GM10266 (cell line): ENCODE measurements around the gene IDH2.
"Not testable (repeated sequence)": the region's sequence is repeated elsewhere in the genome, so short reads cannot be mapped to it uniquely, and the experiment has no call there.

Source experiments
- DNase-seq: peaks from one replicate; pipeline ENCODE4 v3.0.0; 2012; ENCODE audit errors: extremely low spot score
- TF ChIP-seq, protein P1 (sequence below): IDR thresholded peaks from 2 replicates; pipeline ENCODE4 v1.5.1; 2012; ENCODE audit warnings: mild to moderate bottlenecking, low read depth; ENCODE audit not compliant: control insufficient read depth, insufficient read depth; ENCODE audit errors: missing control alignments

IDH2 gene

GRCh38 chr15:90101969-90102890 is at the start of gene IDH2:
Gene IDH2 (minus strand): TSS chr15:90102468. CDS start chr15:90102390, 78 bp downstream.
- TF ChIP-seq, protein P1, sequence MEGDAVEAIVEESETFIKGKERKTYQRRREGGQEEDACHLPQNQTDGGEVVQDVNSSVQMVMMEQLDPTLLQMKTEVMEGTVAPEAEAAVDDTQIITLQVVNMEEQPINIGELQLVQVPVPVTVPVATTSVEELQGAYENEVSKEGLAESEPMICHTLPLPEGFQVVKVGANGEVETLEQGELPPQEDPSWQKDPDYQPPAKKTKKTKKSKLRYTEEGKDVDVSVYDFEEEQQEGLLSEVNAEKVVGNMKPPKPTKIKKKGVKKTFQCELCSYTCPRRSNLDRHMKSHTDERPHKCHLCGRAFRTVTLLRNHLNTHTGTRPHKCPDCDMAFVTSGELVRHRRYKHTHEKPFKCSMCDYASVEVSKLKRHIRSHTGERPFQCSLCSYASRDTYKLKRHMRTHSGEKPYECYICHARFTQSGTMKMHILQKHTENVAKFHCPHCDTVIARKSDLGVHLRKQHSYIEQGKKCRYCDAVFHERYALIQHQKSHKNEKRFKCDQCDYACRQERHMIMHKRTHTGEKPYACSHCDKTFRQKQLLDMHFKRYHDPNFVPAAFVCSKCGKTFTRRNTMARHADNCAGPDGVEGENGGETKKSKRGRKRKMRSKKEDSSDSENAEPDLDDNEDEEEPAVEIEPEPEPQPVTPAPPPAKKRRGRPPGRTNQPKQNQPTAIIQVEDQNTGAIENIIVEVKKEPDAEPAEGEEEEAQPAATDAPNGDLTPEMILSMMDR = no peak
- peak; percentile 96 for DNase-seq

- DNase-seq = not testable (repeated sequence)
Measured at GRCh38 chr15:90150551-90150950, 48.3 kb upstream of the IDH2 start.

- TF ChIP-seq, protein P1 = no peak
- DNase-seq = no peak
Measured at GRCh38 chr15:90149609-90150340, 47.5 kb upstream of the IDH2 start.

DNA sequence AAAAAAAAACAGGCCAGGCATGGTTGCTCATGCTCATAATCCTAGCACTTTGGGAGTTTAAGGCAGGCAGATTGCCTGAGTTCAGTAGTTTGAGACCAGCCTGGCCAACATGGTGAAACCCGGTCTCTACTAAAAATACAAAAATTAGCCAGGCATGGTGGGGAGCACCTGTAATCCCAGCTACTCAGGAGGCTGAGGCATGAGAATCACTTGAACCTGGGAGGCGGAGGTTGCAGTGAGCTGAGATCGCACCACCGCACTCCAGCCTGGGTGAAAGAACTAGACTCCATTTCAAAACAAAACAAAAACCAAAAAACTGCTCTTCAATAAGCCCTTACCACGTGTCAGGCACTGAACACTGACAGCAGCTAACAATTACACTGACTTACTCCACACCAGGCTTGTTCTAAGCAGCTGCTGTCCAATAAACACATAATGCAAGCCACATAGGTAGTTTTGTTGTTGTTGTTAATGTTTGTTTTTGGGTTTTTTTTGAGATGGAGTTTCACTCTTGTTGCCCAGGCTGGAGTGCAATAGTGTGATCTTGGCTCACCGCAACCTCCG is 44.0 kb upstream of the IDH2 start:
- not testable (repeated sequence) for DNase-seq

- DNase-seq = no peak
Measured at GRCh38 chr15:90145761-90146160, 43.5 kb upstream of the IDH2 start.

GRCh38 chr15:90145259-90145658 is 43.0 kb upstream of the IDH2 start:
- no peak for DNase-seq
- TF ChIP-seq, protein P1 = no peak

More at GRCh38 chr15:90145761-90146160, 43.5 kb upstream of the IDH2 start:
- TF ChIP-seq, protein P1 = no peak

- TF ChIP-seq, protein P1 = peak; percentile 82
- DNase-seq = peak; percentile 72
Measured at GRCh38 chr15:90143166-90143655, 40.9 kb upstream of the IDH2 start.
